RPMI8226 (cell line): ENCODE measurements around the gene KLHDC9.

Source experiments
- DNase-seq: peaks from one replicate; pipeline ENCODE4 v3.0.0-alpha.2; 2015

KLHDC9 gene

GRCh38 chr1:161133220-161133740 is 35.1 kb downstream of the KLHDC9 start:
- no peak for DNase-seq

DNA sequence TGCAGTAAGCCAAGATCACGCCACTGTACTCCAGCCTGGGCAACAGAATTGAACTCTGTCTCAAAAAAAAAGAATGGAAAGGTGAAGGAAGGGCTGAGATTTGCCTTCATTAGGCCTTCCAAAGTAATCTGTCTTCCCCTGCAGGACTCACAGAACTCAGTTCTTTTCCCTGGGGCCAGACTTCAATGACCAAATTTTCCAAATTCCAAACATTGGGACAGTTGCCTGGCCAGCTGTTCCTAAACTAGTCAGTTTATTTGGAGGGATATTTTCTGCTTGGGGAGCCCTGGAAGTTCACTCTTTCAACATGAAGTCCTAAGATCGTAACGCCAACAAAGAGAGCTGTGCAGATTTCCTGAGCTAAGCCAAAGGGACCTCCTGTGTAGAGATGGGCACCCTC is 39.7 kb downstream of the KLHDC9 start:
- DNase-seq = no peak

DNA sequence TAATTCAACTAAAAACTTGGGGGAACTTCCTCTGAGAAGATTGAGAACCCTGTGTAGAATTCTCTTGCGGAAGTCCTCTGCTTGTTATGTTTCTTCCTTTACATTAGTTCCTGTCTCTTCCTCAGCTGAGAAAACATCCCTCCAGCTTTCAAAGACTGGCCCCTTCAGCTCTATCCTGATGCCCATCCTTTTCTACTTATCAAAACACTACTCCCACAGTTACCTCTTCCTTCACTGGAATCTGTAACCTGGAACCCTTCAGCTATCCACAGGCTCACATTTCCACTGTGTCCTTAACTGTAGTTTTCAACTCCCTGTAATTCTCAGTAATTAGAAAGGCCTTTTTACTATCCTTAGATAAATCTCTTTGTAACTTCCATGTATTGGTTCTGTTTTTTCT is 40.3 kb downstream of the KLHDC9 start:
- no peak for DNase-seq

DNA sequence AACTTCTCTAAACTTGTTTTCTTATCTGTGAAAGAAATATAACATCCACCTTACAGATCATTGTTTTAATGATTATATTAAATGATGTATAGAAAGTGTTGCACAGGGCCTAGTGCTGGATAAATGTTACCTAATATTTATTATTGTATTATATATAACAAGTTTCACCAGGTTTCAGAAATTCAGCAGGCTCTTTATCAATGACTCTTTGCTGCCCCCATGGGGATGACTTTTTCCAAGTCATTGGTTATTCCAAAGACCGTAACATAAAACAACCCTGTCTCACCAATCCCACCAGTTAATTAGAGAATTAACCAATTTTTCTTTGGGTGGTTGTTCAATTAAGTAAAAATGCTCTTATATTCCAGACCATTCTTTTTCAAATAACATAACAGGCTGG is 41.6 kb downstream of the KLHDC9 start:
- peak; percentile 56 for DNase-seq

DNA sequence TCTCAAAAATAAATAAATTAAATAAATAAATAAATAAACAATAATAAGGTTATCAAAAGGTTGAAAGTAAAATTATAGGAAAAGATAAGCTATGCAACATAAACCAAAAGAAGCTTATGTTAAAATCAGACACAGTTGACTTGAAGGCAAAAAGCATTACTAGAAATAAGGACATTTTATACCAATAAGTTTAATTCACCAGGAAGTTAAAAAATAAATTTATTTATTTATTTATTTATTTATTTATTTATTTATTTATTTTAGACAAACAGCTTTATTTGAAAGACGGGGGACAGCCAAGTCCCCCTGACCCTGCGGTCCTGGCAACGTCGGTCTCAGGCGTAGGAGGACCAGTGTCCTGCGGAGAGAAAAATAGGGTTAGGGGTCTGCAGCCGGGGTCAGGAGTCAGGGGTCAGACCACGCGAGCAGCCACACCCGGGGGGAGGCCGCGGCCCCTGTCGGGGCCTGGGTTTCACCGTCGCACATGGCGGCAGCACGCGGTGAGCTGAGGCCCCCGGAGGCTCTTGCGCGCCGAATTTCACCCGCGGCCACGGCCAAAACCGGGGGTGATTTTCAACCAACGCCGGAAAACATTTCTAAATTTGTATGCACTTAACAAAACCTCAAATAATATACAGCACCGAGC is 42.7 kb downstream of the KLHDC9 start:
- DNase-seq = no peak

DNA sequence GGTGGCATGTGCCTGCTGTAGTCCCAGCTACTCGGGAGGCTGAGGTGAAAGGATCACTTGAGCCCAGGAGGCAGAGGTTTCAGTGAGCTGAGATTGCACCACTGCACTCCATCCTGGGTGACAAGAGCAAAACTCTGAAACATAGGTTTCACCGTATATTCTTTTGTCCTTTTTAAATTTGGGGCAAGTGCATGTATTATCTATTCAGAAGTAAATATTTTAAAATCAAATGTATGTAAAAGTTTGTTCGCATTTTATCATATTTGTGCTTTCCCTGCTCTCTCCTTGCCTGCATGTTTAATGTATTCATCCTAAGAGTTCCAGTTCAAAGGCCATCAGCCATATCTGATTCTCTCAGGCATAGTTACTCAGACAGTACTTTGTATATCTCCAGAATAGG is 47.7 kb downstream of the KLHDC9 start:
- no peak for DNase-seq
